GM12801 (cell line): Measurements from ENCODE around the gene FHAD1.

Source experiments
- CTCF ChIP-seq: IDR thresholded peaks from one replicate; pipeline ENCODE4 v1.5.1; 2011; ENCODE audit warnings: control low read depth; ENCODE audit not compliant: insufficient read length; ENCODE audit errors: extremely low read depth

Gene FHAD1

GRCh38 chr1:15381805-15382204 is 134.8 kb downstream of the FHAD1 start:
- no peak for TF ChIP-seq CTCF

GRCh38 chr1:15382601-15383518 is 135.8 kb downstream of the FHAD1 start:
- no peak for TF ChIP-seq CTCF

GRCh38 chr1:15383810-15384209 is 136.8 kb downstream of the FHAD1 start:
- no peak for TF ChIP-seq CTCF

GRCh38 chr1:15384301-15384901 is 137.4 kb downstream of the FHAD1 start:
- TF ChIP-seq CTCF = no peak

GRCh38 chr1:15385420-15385819 is 138.4 kb downstream of the FHAD1 start:
- TF ChIP-seq CTCF = no peak

- no peak for TF ChIP-seq CTCF
Measured at GRCh38 chr1:15386164-15386749, 139.2 kb downstream of the FHAD1 start.

GRCh38 chr1:15388201-15388880 is 141.3 kb downstream of the FHAD1 start:
- TF ChIP-seq CTCF = no peak
